HG02840 (cell line): ENCODE data around the gene CCDC126.

Experiments
- ATAC-seq: cut with Tn5 transposase; IDR thresholded peaks from one replicate; pipeline ENCODE4 v1.9.1; 2021; ENCODE audit warnings: mild to moderate bottlenecking, moderate library complexity, moderate number of reproducible peaks; ENCODE audit not compliant: unreplicated experiment, low FRiP score

The CCDC126 gene

DNA sequence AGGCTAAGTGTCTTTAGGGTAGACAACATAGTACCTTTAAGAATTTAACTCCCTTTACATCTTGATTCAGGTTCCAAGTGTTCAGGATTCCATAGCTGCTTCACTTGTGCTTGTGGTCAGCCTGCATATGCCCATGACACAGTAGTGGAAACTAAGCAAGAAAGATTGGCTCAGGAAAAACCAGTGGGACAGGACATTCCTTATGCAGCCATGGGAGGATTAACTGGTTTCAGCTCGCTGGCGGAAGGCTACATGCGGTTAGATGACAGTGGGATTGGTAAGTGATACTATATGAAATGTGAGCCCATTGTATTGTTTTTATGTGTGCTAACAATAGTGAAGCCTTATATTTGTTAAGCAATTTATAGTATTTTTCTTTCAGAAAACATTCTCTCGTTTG lies 94.1 kb downstream of the CCDC126 start:
- ATAC-seq: no peak

DNA sequence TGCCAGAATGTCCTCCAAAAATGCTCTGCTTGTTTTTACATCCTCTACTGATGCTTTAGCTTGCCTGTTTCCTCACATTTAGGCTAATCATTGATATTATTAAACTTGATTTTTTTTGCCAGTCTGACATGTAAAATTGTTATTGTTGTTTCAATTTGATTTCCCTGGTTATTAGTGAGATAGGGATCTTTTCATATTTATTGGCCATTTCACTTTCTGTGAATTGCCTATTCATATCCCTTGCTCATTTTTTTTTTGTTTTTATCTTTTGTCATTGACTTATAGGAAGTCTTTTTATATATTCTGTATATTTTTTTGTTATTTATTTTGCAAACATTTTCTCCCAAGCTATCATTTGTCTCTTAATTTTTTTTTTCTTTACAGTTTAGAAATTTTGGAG lies 96.0 kb downstream of the CCDC126 start:
- ATAC-seq: no peak
